Vagina (tissue), 2 donors: ENCODE measurements around the gene AKIRIN1. TPM values are rescaled to one million over a fixed set of nuclear protein-coding genes. Genes with fewer than 3 reads are reported as not detected.
"Not testable (repeated sequence)": the region's sequence is repeated elsewhere in the genome, so short reads cannot be mapped to it uniquely, and the experiment has no call there.

Experiments
- DNase-seq, 2 donors: peaks; one replicate each; pipeline ENCODE4 v3.0.0-alpha.2; 2017; ENCODE audit errors: extremely low spot score in 2 of 2
- H3K27ac ChIP-seq: fragments of 200-600 bp; sonication (generic); one replicate; pipeline ENCODE4 v1.5.1; 2019
- H3K27me3 ChIP-seq: fragments of 200-600 bp; sonication (generic); one replicate; pipeline ENCODE4 v1.5.1; 2019
- H3K36me3 ChIP-seq, 2 donors: fragments of 200-600 bp; sonication (generic); one replicate each; pipeline ENCODE4 v1.5.1; 2017 to 2019
- H3K4me1 ChIP-seq: fragments of 200-600 bp; sonication (generic); one replicate; pipeline ENCODE4 v1.5.1; 2019
- H3K4me3 ChIP-seq, 2 donors: fragments of 200-600 bp; sonication (generic); 1 replicate in 1 of 2; 2 replicates in 1 of 2; pipeline ENCODE4 v1.5.1; 2016 to 2019
- H3K9me3 ChIP-seq: fragments of 200-600 bp; sonication (generic); one replicate; pipeline ENCODE4 v1.5.1; 2019
- CTCF ChIP-seq, 3 experiments: fragments of 450-650 bp in 2 of 3; fragments of 200-600 bp in 1 of 3; sonication (generic) in 1 of 3; IDR thresholded peaks; one replicate each; pipeline ENCODE4 v1.5.1; 2017 to 2019; ENCODE audit warnings: antibody characterized with exemption in 3 of 3, mild to moderate bottlenecking in 2 of 3, moderate library complexity in 2 of 3
- POLR2A ChIP-seq, 2 donors: fragments of 450-650 bp; IDR thresholded peaks; one replicate each; pipeline ENCODE4 v1.6.1; 2017; ENCODE audit warnings: antibody characterized with exemption in 2 of 2, mild to moderate bottlenecking in 2 of 2, moderate library complexity in 2 of 2
- POLR2AphosphoS5 ChIP-seq, 2 donors: sonication (generic); formaldehyde crosslinking; IDR thresholded peaks; one replicate each; pipeline ENCODE4 v1.9.0; 2017; ENCODE audit warnings: antibody characterized with exemption in 2 of 2, mild to moderate bottlenecking in 2 of 2, low read depth in 1 of 2; ENCODE audit not compliant: insufficient read depth in 1 of 2
- intact Hi-C: fragments of 100-400 bp; cut with DNase I; formaldehyde crosslinking; loops from one replicate; pipeline ENCODE4 v1.15.1; 2023
- total RNA-seq: library from RNA; depleted of rRNA; stranded (reverse); fragments of >200 nt; gene quantifications from one replicate; pipeline ENCODE4 v1.2.3, GENCODE V29; 2016

AKIRIN1 gene
- total RNA-seq, 1 donor from 2014 or later: 27.5 TPM

GRCh38 chr1:38953433-38953860 lies 37.6 kb upstream of the AKIRIN1 start:
- no peaks in the 10 kb centered on the region for H3K9me3 ChIP-seq
- no peaks in the 10 kb centered on the region for H3K27me3 ChIP-seq
- TF ChIP-seq POLR2A (IDR thresholded peaks at IDR 0.05): no peak
- TF ChIP-seq POLR2AphosphoS5 (IDR thresholded peaks at IDR 0.05; ENCODE audit: insufficient read depth in 1 of 2, low read depth in 1 of 2): no peak
- no peak for TF ChIP-seq CTCF (IDR thresholded peaks at IDR 0.05)
- H3K36me3 ChIP-seq: no peaks in the 10 kb centered on the region
- intact Hi-C loops: no loop called here
- no peak overlapping the region for H3K4me3 ChIP-seq
- no peak for DNase-seq
- no peaks in the 10 kb centered on the region for H3K4me1 ChIP-seq
- no peak overlapping the region for H3K27ac ChIP-seq

- DNase-seq: no peak
- intact Hi-C loops: no loop called here
- no peaks in the 10 kb centered on the region for H3K36me3 ChIP-seq
- H3K27me3 ChIP-seq: no peaks in the 10 kb centered on the region
- no peak overlapping the region for H3K4me3 ChIP-seq
- TF ChIP-seq CTCF (IDR thresholded peaks at IDR 0.05): no peak
- TF ChIP-seq POLR2A (IDR thresholded peaks at IDR 0.05): no peak
- no peak for TF ChIP-seq POLR2AphosphoS5 (IDR thresholded peaks at IDR 0.05; ENCODE audit: insufficient read depth in 1 of 2, low read depth in 1 of 2)
- H3K9me3 ChIP-seq: no peaks in the 10 kb centered on the region
- no peak overlapping the region for H3K27ac ChIP-seq
- H3K4me1 ChIP-seq: no peaks in the 10 kb centered on the region
Observed at GRCh38 chr1:38958967-38959366, 32.1 kb upstream of the AKIRIN1 start.

GRCh38 chr1:38962113-38962512 lies 29.0 kb upstream of the AKIRIN1 start:
- TF ChIP-seq POLR2AphosphoS5 (IDR thresholded peaks at IDR 0.05; ENCODE audit: insufficient read depth in 1 of 2, low read depth in 1 of 2): no peak
- TF ChIP-seq POLR2A (IDR thresholded peaks at IDR 0.05): no peak
- no peak for TF ChIP-seq CTCF (IDR thresholded peaks at IDR 0.05)
- intact Hi-C loops: no loop called here
- H3K27me3 ChIP-seq: no peaks in the 10 kb centered on the region
- H3K9me3 ChIP-seq: no peaks in the 10 kb centered on the region
- no peak overlapping the region for H3K4me3 ChIP-seq
- no peak overlapping the region for H3K27ac ChIP-seq
- no peaks in the 10 kb centered on the region for H3K36me3 ChIP-seq
- no peak for DNase-seq
- no peaks in the 10 kb centered on the region for H3K4me1 ChIP-seq

GRCh38 chr1:38962560-38962959 lies 28.5 kb upstream of the AKIRIN1 start:
- intact Hi-C loops: no loop called here
- no peaks in the 10 kb centered on the region for H3K4me1 ChIP-seq
- no peak overlapping the region for H3K4me3 ChIP-seq
- TF ChIP-seq CTCF (IDR thresholded peaks at IDR 0.05): no peak
- TF ChIP-seq POLR2A (IDR thresholded peaks at IDR 0.05): no peak
- no peak for TF ChIP-seq POLR2AphosphoS5 (IDR thresholded peaks at IDR 0.05; ENCODE audit: insufficient read depth in 1 of 2, low read depth in 1 of 2)
- no peaks in the 10 kb centered on the region for H3K27me3 ChIP-seq
- no peaks in the 10 kb centered on the region for H3K36me3 ChIP-seq
- H3K27ac ChIP-seq: no peak overlapping the region
- no peaks in the 10 kb centered on the region for H3K9me3 ChIP-seq
- no peak for DNase-seq

- DNase-seq: no peak
- no peaks in the 10 kb centered on the region for H3K4me1 ChIP-seq
- intact Hi-C loops: no loop called here
- no peaks in the 10 kb centered on the region for H3K27me3 ChIP-seq
- no peaks in the 10 kb centered on the region for H3K9me3 ChIP-seq
- H3K36me3 ChIP-seq: no peaks in the 10 kb centered on the region
- TF ChIP-seq POLR2AphosphoS5 (IDR thresholded peaks at IDR 0.05; ENCODE audit: insufficient read depth in 1 of 2, low read depth in 1 of 2): no peak
- TF ChIP-seq POLR2A (IDR thresholded peaks at IDR 0.05): no peak
- TF ChIP-seq CTCF (IDR thresholded peaks at IDR 0.05): no peak
- no peak overlapping the region for H3K27ac ChIP-seq
- no peak overlapping the region for H3K4me3 ChIP-seq
Observed at GRCh38 chr1:38964140-38964548, 26.9 kb upstream of the AKIRIN1 start.

GRCh38 chr1:38973145-38973544 lies 17.9 kb upstream of the AKIRIN1 start:
- H3K27me3 ChIP-seq, H3K4me1 ChIP-seq, H3K27ac ChIP-seq, H3K36me3 ChIP-seq, intact Hi-C loops, H3K4me3 ChIP-seq, H3K9me3 ChIP-seq, DNase-seq: not testable (repeated sequence)
